GM12872 (cell line): Measurements from ENCODE around the gene KRTAP10-4.

ENCODE experiments used
- CTCF ChIP-seq: IDR thresholded peaks from 3 replicates; pipeline ENCODE4 v1.5.1; 2011; ENCODE audit warnings: low read depth, mild to moderate bottlenecking, low read length, moderate library complexity; ENCODE audit not compliant: insufficient read depth

The KRTAP10-4 gene

DNA sequence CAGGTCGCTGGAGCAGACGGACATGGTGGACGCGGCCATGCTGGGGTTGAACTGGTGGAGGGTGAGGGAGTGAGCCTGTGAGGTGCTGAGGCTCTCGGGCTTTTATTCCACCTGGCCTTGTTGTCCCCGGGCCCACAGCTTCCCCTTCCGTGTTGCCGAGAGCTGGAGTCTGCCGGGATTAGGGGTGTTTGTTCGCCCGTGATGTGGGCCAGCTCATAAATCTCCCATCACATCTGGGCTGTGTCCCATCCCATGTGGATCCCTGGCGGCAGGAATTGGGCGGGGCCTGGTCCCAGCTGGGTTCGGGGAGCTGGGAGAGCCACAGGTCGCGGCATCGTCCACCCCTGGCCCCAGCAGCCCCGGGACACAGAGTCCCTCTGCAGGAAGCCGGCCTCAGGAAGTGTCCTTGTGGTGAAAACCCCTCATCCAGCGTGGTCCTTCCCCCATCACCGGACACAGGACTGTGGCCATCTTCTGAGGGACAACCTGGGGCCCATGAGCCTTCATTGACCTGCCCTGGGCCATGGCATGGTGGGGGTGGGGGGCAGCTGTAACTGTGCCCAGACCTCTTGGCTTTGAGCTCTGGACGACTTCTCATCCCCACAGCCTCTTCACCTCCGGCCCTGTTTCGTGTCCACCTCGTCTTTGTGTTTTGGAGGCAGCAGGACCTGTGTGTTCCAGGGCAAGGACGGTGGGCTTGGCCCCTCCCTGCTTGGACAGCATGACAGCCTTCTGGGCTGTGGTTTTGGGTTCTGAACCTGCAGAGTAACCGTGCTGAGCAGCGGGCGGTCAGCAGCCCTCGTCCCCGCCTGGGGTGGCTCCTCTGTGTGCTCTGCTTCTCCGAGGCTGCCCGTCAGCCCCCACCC lies 19.1 kb downstream of the KRTAP10-4 start, which contains the start of gene KRTAP10-6:
Gene KRTAP10-6 (minus strand): TSS at position 60 of the 866 bp plus-strand sequence. CDS start 21 bp downstream, at position 39.
- TF ChIP-seq CTCF, result no peak

DNA sequence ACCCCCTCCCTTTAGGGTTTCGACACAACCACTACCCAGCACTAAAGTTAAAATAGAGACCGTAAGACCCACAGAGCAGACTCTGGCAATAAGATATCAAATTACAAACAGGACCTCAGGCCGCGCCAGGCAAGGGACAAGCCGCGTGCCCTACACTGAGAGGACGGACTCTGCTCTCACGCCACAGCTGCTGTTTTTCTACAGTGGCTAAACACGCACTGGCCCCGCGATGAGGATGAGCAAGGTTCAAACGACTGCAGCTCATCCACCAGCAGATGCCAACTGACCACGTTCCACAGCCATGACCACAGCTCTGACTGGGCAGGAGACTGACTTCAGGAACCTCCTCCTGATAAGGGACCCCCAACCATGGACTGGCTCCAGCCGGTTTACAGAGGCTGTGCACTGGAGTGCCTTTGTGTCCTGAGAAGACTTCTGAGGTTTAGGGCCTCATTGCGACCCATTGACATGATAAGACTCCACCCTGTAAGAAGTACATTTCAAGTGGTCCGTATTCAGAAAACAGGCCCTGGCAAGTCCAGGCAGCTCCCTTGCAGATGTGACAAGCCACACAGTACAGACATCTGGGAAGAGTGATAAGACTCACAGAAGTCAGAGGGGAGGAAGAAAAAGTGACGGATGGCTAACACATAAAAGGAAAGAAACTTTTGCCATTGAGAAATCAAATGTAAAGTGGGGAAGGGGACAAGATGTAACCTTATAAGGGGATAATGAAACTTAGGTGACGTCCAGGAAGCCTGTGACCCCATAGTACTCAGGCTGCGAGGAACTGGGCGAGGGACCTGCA lies 20.3 kb downstream of the KRTAP10-4 start:
- TF ChIP-seq CTCF, result no peak

GRCh38 chr21:44594406-44594916 lies 20.9 kb downstream of the KRTAP10-4 start:
- TF ChIP-seq CTCF, result no peak

DNA sequence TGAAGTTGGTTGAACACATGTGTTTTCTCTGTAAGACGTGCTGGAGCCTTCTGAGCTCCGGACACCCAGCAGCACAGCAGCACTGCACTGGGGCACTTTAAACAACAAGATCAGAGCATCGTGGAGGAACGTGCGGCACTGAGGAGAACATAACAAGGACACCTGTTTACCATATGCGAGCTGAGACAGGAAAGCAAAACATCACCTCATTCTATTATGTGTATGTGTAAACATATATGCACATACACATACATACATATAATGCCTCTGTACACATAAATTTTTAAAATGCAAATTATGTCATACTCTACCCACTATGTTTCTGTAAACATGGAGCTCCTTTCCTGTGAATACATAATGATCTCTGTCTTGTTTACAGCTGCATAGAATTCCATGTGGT lies 22.0 kb downstream of the KRTAP10-4 start:
- TF ChIP-seq CTCF, result no peak

DNA sequence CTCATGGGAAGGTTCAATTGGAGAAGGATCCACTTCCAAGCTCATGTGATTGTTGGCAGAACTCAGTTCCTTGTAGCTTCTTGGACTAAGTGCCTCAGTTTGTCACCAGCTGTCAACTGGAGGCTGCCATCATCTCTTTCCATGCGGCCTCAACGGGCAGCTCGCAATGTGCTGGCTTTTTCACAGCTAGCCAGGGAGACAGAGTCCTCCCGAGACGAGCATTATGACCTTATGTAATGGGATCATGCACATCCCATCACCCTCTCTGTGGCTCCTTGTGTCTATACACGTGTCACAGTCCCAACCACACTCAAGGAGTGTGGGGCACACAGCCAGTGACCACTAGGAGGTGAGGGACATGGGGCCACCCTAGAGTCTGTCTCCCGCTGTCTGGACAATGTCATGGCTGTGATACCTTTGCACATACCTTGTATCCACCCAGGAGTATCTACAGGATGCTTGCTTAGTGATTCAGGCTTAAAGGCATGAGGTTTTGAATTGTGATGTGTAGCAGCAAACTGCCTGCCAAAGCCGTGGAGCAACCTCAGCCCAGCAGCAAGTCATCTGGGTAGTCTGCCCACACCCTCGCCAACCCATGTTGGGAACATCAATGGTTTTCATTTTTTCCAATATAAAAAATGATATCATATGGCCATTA lies 22.7 kb downstream of the KRTAP10-4 start:
- no peak for TF ChIP-seq CTCF

DNA sequence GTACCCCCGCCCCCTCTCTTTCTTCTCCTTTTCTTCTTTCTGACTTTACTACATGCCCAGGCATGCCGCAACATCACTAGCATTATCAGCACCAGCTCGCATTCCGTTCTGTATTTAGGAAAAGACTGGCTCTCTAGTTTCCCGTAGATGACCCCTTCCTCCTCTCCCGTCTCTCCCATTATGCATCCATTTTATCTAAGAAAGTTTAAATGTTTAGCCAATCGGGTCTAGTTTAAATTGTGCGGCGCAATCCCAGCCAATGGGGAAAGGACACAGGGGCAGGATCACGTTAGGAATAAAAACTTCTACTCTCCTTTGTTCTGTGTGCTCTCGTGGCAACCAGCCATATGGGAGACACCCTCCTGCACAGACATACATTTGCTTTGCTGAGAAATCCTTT lies 24.5 kb downstream of the KRTAP10-4 start:
- TF ChIP-seq CTCF, result no peak
